Measurements from ENCODE around the gene YJU2. TPM values are rescaled to one million over a fixed set of nuclear protein-coding genes. Genes with fewer than 3 reads are reported as not detected.

Gene YJU2
- total RNA-seq, 1 experiment from 2014 or later: 26.9 TPM

DNA sequence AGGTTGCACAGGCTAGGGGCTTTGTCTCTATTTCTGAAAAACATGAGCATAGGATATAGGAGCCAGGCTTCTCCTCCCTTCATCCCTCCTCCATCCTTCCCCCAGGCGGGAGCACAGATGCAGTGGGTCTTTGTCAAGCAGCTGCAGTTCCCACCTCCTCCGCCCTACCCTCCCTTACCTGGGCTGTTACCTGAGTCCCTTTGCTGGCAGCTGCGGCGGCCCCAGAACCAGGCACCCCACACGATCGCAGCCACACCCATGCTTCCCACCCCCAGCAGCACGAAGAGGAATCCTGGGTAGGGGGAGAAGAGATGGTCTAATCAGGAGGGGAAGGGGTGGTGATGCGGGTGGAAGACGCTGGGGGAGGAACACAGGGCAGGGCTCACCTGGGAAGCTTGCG, 47.5 kb downstream of the YJU2 start:
- Histone ChIP-seq H3K9ac (ENCODE audit: low read length) (no peak overlapping the region), H3K27ac (ENCODE audit: low read depth, low read length) (no peak overlapping the region), H3K79me2 (ENCODE audit: insufficient read depth, low read length) (no peaks in the 10 kb centered on the region), H3K9me3 (ENCODE audit: control insufficient read depth in 1 of 2, insufficient read depth in 1 of 2, low read depth in 1 of 2, low read length in 2 of 2) (no peaks in the 10 kb centered on the region), H3K36me3 (ENCODE audit: control insufficient read depth in 1 of 2, insufficient read depth in 2 of 2, low read length in 2 of 2) (no peaks in the 10 kb centered on the region), H3K9me2 (ENCODE audit: insufficient read depth) (no peaks in the 10 kb centered on the region), H3K4me2 (ENCODE audit: low read length) (no peak overlapping the region), H3K27me3 (ENCODE audit: insufficient read depth, low read length) (no peaks in the 10 kb centered on the region), H4K20me1 (ENCODE audit: insufficient read depth) (no peaks in the 10 kb centered on the region), H3K4me3 (replicated peaks in 1 of 2; ENCODE audit: low read depth in 1 of 2, low read length in 2 of 2) (no peak overlapping the region), H2AFZ (ENCODE audit: low read depth, low read length, poor library complexity, severe bottlenecking) (no peak overlapping the region), H3K4me1 (ENCODE audit: control insufficient read depth in 1 of 2, insufficient read depth in 2 of 2, low read length in 2 of 2) (no peaks in the 10 kb centered on the region)
- ChIA-PET CTCF (interaction anchor here (1.1 kb wide), 1 partner anchor 27 kb away, joined by 5 read pairs; no protein-coding TSS in a partner anchor), POLR2A (no interaction called here), RAD21 (ENCODE audit: low non-redundant PET in 1 of 2, low total read pairs in 2 of 2, uncharacterized antibody in 2 of 2, unreplicated experiment in 2 of 2) (no interaction called here)
- intact Hi-C loops (cut with micrococcal nuclease): no loop called here
- DNase-seq (ENCODE audit: low read depth, low spot score) (no peak), ATAC-seq (no peak)
- BruUV-seq (replicated peaks): no TSS peak
- TF ChIP-seq ZFX (IDR thresholded peaks at IDR 0.05) (no peak), JUND (IDR thresholded peaks at IDR 0.05) (no peak), POLR2A (IDR thresholded peaks at IDR 0.05; ENCODE audit: borderline replicate concordance, extremely low read depth, insufficient read depth, insufficient read length) (no peak), FOSL1 (IDR thresholded peaks at IDR 0.05; ENCODE audit: low read depth) (no peak), ELF1 (IDR thresholded peaks at IDR 0.05; ENCODE audit: borderline replicate concordance, low read depth) (no peak), RAD21 (IDR thresholded peaks at IDR 0.05; ENCODE audit: low read depth) (no peak), ZNF274 (IDR thresholded peaks at IDR 0.05; ENCODE audit: low read depth, low read length) (no peak), POLR2AphosphoS5 (IDR thresholded peaks at IDR 0.05; ENCODE audit: low read depth, low read length) (no peak), TCF7L2 (IDR thresholded peaks at IDR 0.05; ENCODE audit: borderline replicate concordance, extremely low read depth, insufficient read depth, insufficient read length) (no peak), YY1 (IDR thresholded peaks at IDR 0.05; ENCODE audit: extremely low read depth, insufficient replicate concordance, low read depth, low read length) (no peak), SP1 (IDR thresholded peaks at IDR 0.05; ENCODE audit: low read depth) (no peak), EGR1 (IDR thresholded peaks at IDR 0.05; ENCODE audit: low read depth) (no peak)
- TF ChIP-seq, protein P1, sequence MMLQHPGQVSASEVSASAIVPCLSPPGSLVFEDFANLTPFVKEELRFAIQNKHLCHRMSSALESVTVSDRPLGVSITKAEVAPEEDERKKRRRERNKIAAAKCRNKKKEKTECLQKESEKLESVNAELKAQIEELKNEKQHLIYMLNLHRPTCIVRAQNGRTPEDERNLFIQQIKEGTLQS (IDR thresholded peaks at IDR 0.05): no peak
- TF ChIP-seq, protein P2, sequence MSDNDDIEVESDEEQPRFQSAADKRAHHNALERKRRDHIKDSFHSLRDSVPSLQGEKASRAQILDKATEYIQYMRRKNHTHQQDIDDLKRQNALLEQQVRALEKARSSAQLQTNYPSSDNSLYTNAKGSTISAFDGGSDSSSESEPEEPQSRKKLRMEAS (IDR thresholded peaks at IDR 0.05): no peak
- TF ChIP-seq, protein P3, sequence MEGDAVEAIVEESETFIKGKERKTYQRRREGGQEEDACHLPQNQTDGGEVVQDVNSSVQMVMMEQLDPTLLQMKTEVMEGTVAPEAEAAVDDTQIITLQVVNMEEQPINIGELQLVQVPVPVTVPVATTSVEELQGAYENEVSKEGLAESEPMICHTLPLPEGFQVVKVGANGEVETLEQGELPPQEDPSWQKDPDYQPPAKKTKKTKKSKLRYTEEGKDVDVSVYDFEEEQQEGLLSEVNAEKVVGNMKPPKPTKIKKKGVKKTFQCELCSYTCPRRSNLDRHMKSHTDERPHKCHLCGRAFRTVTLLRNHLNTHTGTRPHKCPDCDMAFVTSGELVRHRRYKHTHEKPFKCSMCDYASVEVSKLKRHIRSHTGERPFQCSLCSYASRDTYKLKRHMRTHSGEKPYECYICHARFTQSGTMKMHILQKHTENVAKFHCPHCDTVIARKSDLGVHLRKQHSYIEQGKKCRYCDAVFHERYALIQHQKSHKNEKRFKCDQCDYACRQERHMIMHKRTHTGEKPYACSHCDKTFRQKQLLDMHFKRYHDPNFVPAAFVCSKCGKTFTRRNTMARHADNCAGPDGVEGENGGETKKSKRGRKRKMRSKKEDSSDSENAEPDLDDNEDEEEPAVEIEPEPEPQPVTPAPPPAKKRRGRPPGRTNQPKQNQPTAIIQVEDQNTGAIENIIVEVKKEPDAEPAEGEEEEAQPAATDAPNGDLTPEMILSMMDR (IDR thresholded peaks at IDR 0.05 in 2 of 3, conservative IDR thresholded peaks at IDR 0.05 in 1 of 3; ENCODE audit: borderline replicate concordance in 1 of 3, insufficient read depth in 1 of 3, low read depth in 2 of 3, low read length in 2 of 3): no peak
